Measurements from ENCODE around the gene AACS. TPM values are rescaled to one million over a fixed set of nuclear protein-coding genes. Genes with fewer than 3 reads are reported as not detected.

The AACS gene
- total RNA-seq, 2 donors from 2014 or later = 15.0 to 22.4 TPM

DNA sequence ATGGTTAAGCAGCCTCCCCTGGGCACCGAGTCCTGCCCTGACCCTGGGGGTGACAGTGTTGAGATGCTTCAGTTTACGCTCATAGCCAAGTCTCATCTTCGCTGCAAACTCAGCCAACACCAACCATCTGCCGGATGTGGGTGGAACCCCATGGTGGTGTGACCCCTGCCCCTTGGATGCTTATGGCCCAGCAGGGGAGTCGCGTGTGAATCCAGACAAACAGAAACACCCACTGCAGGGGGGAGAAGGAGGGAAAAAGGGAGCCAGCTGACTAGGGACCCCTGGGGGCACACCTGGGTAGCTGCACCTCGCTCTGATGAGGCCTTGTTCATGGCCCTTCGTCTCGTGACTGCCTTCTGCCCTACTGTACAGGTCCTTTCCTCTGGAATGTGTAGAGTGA lies 23.8 kb downstream of the AACS start:
- Histone ChIP-seq H3K27me3 (no peaks in the 10 kb centered on the region), H3K4me1 (peaks cover 10% of the 10 kb centered on the region), H3K36me3 (replicated peaks in 1 of 2; ENCODE audit: insufficient read depth in 1 of 2, low read depth in 2 of 2) (peaks cover 0 to 11% of the 10 kb centered on the region in 2 donors), H3K4me3 (no peak overlapping the region), H3K9me3 (no peaks in the 10 kb centered on the region), H3K27ac (no peak overlapping the region)
- 90 to 93% methylated on average over 9 of the region's 9 CpGs for WGBS, 2 donors
- no peak for DNase-seq
- intact Hi-C loops (cut with DNase I) = no loop called here
- TF ChIP-seq, protein P1, sequence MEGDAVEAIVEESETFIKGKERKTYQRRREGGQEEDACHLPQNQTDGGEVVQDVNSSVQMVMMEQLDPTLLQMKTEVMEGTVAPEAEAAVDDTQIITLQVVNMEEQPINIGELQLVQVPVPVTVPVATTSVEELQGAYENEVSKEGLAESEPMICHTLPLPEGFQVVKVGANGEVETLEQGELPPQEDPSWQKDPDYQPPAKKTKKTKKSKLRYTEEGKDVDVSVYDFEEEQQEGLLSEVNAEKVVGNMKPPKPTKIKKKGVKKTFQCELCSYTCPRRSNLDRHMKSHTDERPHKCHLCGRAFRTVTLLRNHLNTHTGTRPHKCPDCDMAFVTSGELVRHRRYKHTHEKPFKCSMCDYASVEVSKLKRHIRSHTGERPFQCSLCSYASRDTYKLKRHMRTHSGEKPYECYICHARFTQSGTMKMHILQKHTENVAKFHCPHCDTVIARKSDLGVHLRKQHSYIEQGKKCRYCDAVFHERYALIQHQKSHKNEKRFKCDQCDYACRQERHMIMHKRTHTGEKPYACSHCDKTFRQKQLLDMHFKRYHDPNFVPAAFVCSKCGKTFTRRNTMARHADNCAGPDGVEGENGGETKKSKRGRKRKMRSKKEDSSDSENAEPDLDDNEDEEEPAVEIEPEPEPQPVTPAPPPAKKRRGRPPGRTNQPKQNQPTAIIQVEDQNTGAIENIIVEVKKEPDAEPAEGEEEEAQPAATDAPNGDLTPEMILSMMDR (IDR thresholded peaks at IDR 0.05) = no peak
- no peak for TF ChIP-seq POLR2A (IDR thresholded peaks at IDR 0.05)
- ATAC-seq = no peak

DNA sequence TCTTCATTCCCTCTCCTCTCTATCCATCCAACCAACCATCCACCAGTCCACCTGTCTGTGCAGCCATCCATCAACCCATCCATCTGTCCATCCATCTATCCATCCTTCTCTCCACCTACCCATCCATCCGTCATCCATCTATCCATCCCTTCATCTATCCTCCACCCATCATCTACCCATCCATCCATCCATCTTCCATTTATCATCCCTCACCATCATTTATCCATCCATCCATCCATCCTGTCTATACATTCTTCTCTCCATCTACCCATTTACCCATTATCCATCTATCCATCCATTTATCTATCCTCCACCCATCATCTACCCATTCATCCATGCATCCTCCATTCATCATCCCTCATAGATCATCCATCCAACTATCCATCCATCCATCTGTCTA lies 24.4 kb downstream of the AACS start:
- WGBS, 2 donors = 98 to 100% methylated on average over 1 of the region's 1 CpG
- no peak overlapping the region for H3K4me3 ChIP-seq
- H3K9me3 ChIP-seq = no peaks in the 10 kb centered on the region
- intact Hi-C loops (cut with DNase I) = no loop called here
- H3K27ac ChIP-seq = no peak overlapping the region
- no peak for ATAC-seq
- H3K36me3 ChIP-seq (replicated peaks in 1 of 2; ENCODE audit: insufficient read depth in 1 of 2, low read depth in 2 of 2) = peaks cover 0 to 11% of the 10 kb centered on the region in 2 donors
- no peak for TF ChIP-seq POLR2A (IDR thresholded peaks at IDR 0.05)
- TF ChIP-seq, protein P1 (IDR thresholded peaks at IDR 0.05) = no peak
- H3K4me1 ChIP-seq = peaks cover 10% of the 10 kb centered on the region
- no peak for DNase-seq
- H3K27me3 ChIP-seq = no peaks in the 10 kb centered on the region

DNA sequence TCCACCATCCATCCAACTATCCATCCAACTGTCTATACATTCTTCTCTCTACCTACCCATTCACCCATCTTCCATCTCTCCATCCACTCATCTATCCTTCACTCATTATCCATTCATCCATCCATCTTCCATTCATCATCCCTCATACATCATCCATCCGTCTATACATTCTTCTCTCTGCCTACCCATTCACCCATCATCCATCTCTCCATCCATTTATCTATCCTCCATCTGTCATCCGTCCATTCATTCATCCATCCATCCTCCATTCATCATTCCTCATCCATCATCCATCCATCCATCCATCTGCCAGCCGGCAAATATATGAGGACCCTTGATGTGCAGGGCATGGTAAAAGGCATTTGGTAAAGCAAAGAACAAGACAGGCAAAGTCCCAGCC lies 25.2 kb downstream of the AACS start:
- WGBS, 2 donors = 93 to 95% methylated on average over 3 of the region's 3 CpGs
- Histone ChIP-seq H3K27ac (no peak overlapping the region), H3K9me3 (no peaks in the 10 kb centered on the region), H3K27me3 (no peaks in the 10 kb centered on the region), H3K36me3 (replicated peaks in 1 of 2; ENCODE audit: insufficient read depth in 1 of 2, low read depth in 2 of 2) (peaks cover 0 to 7% of the 10 kb centered on the region in 2 donors), H3K4me1 (peaks cover 10% of the 10 kb centered on the region), H3K4me3 (no peak overlapping the region)
- no peak for TF ChIP-seq POLR2A (IDR thresholded peaks at IDR 0.05)
- TF ChIP-seq, protein P1 (IDR thresholded peaks at IDR 0.05) = no peak
- ATAC-seq = no peak
- DNase-seq = no peak
- intact Hi-C loops (cut with DNase I) = no loop called here

DNA sequence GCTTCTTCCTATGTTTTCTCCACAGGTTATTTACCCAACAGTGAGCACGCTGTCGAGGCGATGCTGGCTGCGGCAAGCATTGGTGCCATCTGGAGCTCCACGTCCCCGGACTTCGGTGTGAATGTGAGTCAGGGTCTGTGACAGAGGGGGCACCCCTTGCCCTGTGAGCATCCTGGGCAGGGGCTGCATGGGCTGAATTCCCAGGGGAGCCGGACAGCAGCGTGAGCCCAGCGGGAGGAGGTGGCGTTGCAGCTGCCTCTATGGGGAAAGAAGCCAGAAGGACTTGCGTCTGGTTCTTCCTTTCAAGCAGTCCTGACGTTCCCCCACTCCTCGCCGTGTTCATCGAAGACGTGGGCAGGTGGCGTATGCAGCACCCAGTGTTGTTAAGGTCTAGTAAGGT lies 26.2 kb downstream of the AACS start:
- 96 to 99% methylated on average over 7 to 18 of the region's 18 CpGs for WGBS, 2 donors
- intact Hi-C loops (cut with DNase I) = no loop called here
- no peaks in the 10 kb centered on the region for H3K27me3 ChIP-seq
- peaks cover 0 to 7% of the 10 kb centered on the region in 2 donors for H3K36me3 ChIP-seq (replicated peaks in 1 of 2; ENCODE audit: insufficient read depth in 1 of 2, low read depth in 2 of 2)
- H3K4me1 ChIP-seq = peaks cover 10% of the 10 kb centered on the region
- no peak overlapping the region for H3K4me3 ChIP-seq
- DNase-seq (no peak), ATAC-seq (no peak)
- H3K27ac ChIP-seq = no peak overlapping the region
- TF ChIP-seq POLR2A (IDR thresholded peaks at IDR 0.05) = no peak
- TF ChIP-seq, protein P1 (IDR thresholded peaks at IDR 0.05) = no peak
- H3K9me3 ChIP-seq = no peaks in the 10 kb centered on the region

DNA sequence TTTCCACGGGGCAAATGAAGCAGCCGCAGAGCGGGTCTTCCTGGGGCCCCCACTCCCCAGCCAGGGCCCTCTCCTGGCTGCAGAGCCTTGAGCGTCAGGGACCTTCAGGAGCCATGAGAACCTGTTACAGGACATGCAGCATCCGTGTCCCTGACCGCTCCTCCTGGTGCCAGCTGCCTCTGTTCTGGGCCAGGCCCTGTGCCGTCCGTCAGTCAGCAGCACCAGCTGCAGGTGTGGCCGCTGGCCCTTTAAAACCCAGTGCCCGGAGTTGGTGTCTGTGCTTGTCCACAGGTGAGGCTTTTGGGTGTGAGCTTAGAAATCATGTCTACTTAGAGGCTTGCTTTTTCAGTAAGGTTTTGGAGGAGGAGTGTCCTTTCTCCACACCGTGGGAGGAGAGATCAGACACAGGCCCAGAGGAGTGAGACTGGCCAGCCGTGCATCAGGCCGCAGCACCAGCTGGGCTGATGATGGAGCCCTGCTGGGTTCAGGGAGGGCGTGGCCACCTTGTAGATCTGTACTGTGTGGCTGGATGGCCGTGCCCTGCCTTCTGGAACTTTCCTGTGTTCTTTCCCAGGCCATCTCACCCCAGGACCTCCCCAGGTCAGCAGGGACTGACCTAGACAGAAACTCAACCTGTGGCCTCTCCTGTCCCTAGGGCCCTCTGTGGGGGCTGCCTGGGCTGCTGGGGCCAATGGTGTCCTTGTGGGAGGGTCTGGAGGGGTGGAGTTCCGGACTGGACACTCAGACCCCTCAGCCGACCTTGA lies 27.1 kb downstream of the AACS start:
- no peak for TF ChIP-seq POLR2A (IDR thresholded peaks at IDR 0.05)
- TF ChIP-seq, protein P1 (IDR thresholded peaks at IDR 0.05) = no peak
- 77 to 89% methylated on average over 3 to 16 of the region's 17 CpGs for WGBS, 2 donors
- Histone ChIP-seq H3K4me3 (no peak overlapping the region), H3K36me3 (replicated peaks in 1 of 2; ENCODE audit: insufficient read depth in 1 of 2, low read depth in 2 of 2) (peaks cover 0 to 7% of the 10 kb centered on the region in 2 donors), H3K4me1 (peaks cover 10% of the 10 kb centered on the region), H3K27ac (peak overlapping the region in 2 of 4 donors; percentile 48 to 60), H3K9me3 (no peaks in the 10 kb centered on the region), H3K27me3 (no peaks in the 10 kb centered on the region)
- intact Hi-C loops (cut with DNase I) = no loop called here
- DNase-seq (no peak), ATAC-seq (no peak)

Measured in body of pancreas (tissue), 4 donors.